ENCODE data around the gene CAPN9.

CAPN9 gene

GRCh38 chr1:230798491-230798890 is 51.3 kb downstream of the CAPN9 start:
- DNase-seq: no peak

- no peak for DNase-seq
Measured at GRCh38 chr1:230800891-230801840, 54.0 kb downstream of the CAPN9 start.

- no peak for DNase-seq
Measured at GRCh38 chr1:230804396-230804795, 57.2 kb downstream of the CAPN9 start.

- no peak for DNase-seq
Measured at GRCh38 chr1:230806552-230806951, 59.4 kb downstream of the CAPN9 start.

GRCh38 chr1:230807029-230807428 is 59.8 kb downstream of the CAPN9 start:
- DNase-seq: no peak

- DNase-seq: no peak
Measured at GRCh38 chr1:230807561-230808280, 60.5 kb downstream of the CAPN9 start.

GRCh38 chr1:230808281-230808872 is 61.2 kb downstream of the CAPN9 start:
- DNase-seq: no peak

GRCh38 chr1:230809256-230809990 is 62.2 kb downstream of the CAPN9 start:
- no peak for DNase-seq

- DNase-seq: no peak
Measured at GRCh38 chr1:230812568-230812967, 65.4 kb downstream of the CAPN9 start.

GRCh38 chr1:230814949-230815692 is 67.9 kb downstream of the CAPN9 start:
- no peak for DNase-seq

- DNase-seq: no peak
Measured at GRCh38 chr1:230816018-230816417, 68.8 kb downstream of the CAPN9 start.

GRCh38 chr1:230818367-230818766 is 71.2 kb downstream of the CAPN9 start:
- no peak for DNase-seq

GRCh38 chr1:230818901-230819300 is 71.7 kb downstream of the CAPN9 start:
- DNase-seq: no peak

- no peak for DNase-seq
Measured at GRCh38 chr1:230819976-230820375, 72.8 kb downstream of the CAPN9 start.

- no peak for DNase-seq
Measured at GRCh38 chr1:230820568-230820967, 73.4 kb downstream of the CAPN9 start.

- DNase-seq: no peak
Measured at GRCh38 chr1:230821346-230821745, 74.2 kb downstream of the CAPN9 start.

GRCh38 chr1:230822092-230822581 is 74.9 kb downstream of the CAPN9 start:
- no peak for DNase-seq

GRCh38 chr1:230823426-230823825 is 76.2 kb downstream of the CAPN9 start:
- no peak for DNase-seq

GRCh38 chr1:230823931-230824381 is 76.8 kb downstream of the CAPN9 start:
- DNase-seq: no peak

- no peak for DNase-seq
Measured at GRCh38 chr1:230824551-230824918, 77.3 kb downstream of the CAPN9 start.

- DNase-seq: no peak
Measured at GRCh38 chr1:230824919-230825721, 77.9 kb downstream of the CAPN9 start.

Measured in cortex of kidney (tissue), 1 donor.